ENCODE measurements around the gene NBDY.

Gene NBDY

GRCh38 chrX:56788229-56788628 lies 59.2 kb downstream of the NBDY start:
- Mint-ChIP-seq H3K36me3 (ENCODE audit: low read depth) (peaks cover 21% of the 10 kb centered on the region), H3K9me3 (no peaks in the 10 kb centered on the region), H3K27me3 (no peaks in the 10 kb centered on the region), H3K4me3 (no peak overlapping the region), H3K27ac (no peak overlapping the region), H3K4me1 (ENCODE audit: low read depth) (peaks cover 28% of the 10 kb centered on the region)

DNA sequence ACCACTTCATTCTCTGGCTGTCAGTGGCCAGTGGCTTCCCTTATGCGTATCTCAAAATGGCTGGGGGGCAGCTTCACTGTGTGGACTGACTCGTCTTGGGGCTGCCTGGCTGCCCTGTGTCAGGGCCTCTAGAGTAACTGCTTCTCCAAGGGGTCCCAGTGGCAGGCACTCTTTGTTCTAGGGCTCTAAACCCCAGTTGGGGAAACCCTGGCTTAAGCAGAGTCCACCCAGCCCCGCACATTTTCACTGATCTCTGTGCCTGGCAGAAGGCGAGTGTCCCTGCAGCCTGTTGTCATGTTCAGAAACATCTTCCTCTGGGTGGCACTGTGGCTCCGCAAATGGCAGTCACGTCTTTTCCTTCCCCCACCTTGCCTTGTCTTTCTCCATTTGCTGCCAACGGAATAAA lies 59.7 kb downstream of the NBDY start:
- Mint-ChIP-seq H3K9me3 (no peaks in the 10 kb centered on the region), H3K4me1 (ENCODE audit: low read depth) (peaks cover 28% of the 10 kb centered on the region), H3K27me3 (no peaks in the 10 kb centered on the region), H3K36me3 (ENCODE audit: low read depth) (peaks cover 21% of the 10 kb centered on the region), H3K27ac (no peak overlapping the region), H3K4me3 (no peak overlapping the region)

GRCh38 chrX:56789518-56790070 lies 60.6 kb downstream of the NBDY start:
- Mint-ChIP-seq H3K36me3 (ENCODE audit: low read depth) (peaks cover 21% of the 10 kb centered on the region), H3K4me3 (no peak overlapping the region), H3K4me1 (ENCODE audit: low read depth) (peaks cover 28% of the 10 kb centered on the region), H3K27ac (no peak overlapping the region), H3K27me3 (no peaks in the 10 kb centered on the region), H3K9me3 (no peaks in the 10 kb centered on the region)

DNA sequence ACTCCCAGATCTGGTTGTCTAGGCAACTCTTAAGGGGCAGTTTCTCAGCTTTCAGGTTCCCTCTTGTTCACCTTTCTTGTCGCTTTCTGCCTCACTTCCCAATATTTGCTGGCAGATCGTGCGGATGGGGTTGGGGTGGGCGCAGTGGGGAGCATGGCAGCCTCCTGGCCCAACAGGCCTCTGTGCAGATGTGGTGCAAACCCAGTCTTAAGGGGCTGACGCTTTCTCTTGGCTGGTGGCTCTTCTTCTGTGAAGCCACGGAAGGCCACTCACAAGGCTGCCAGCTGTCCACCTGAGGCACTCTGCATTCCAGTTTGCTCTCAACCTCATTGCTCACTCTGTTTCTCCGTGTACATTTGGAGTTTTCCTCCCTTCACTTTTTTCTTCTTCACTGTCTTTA lies 61.7 kb downstream of the NBDY start:
- H3K27ac Mint-ChIP-seq = no peak overlapping the region
- peaks cover 21% of the 10 kb centered on the region for H3K36me3 Mint-ChIP-seq (ENCODE audit: low read depth)
- H3K4me1 Mint-ChIP-seq (ENCODE audit: low read depth) = peaks cover 28% of the 10 kb centered on the region
- no peak overlapping the region for H3K4me3 Mint-ChIP-seq
- no peaks in the 10 kb centered on the region for H3K27me3 Mint-ChIP-seq
- H3K9me3 Mint-ChIP-seq = no peaks in the 10 kb centered on the region

GRCh38 chrX:56791456-56791855 lies 62.4 kb downstream of the NBDY start:
- Mint-ChIP-seq H3K9me3 (no peaks in the 10 kb centered on the region), H3K27ac (no peak overlapping the region), H3K36me3 (ENCODE audit: low read depth) (peaks cover 21% of the 10 kb centered on the region), H3K27me3 (no peaks in the 10 kb centered on the region), H3K4me1 (ENCODE audit: low read depth) (peaks cover 25% of the 10 kb centered on the region), H3K4me3 (no peak overlapping the region)

- Mint-ChIP-seq H3K27me3 (no peaks in the 10 kb centered on the region), H3K4me3 (no peak overlapping the region), H3K27ac (no peak overlapping the region), H3K4me1 (ENCODE audit: low read depth) (peaks cover 23% of the 10 kb centered on the region), H3K9me3 (no peaks in the 10 kb centered on the region), H3K36me3 (ENCODE audit: low read depth) (peaks cover 15% of the 10 kb centered on the region)
Observed at GRCh38 chrX:56792270-56793111, 63.4 kb downstream of the NBDY start.

GRCh38 chrX:56793112-56793430 lies 64.0 kb downstream of the NBDY start:
- no peak overlapping the region for H3K4me3 Mint-ChIP-seq
- no peaks in the 10 kb centered on the region for H3K27me3 Mint-ChIP-seq
- peaks cover 15% of the 10 kb centered on the region for H3K36me3 Mint-ChIP-seq (ENCODE audit: low read depth)
- H3K9me3 Mint-ChIP-seq = no peaks in the 10 kb centered on the region
- H3K4me1 Mint-ChIP-seq (ENCODE audit: low read depth) = peaks cover 29% of the 10 kb centered on the region
- H3K27ac Mint-ChIP-seq = no peak overlapping the region

DNA sequence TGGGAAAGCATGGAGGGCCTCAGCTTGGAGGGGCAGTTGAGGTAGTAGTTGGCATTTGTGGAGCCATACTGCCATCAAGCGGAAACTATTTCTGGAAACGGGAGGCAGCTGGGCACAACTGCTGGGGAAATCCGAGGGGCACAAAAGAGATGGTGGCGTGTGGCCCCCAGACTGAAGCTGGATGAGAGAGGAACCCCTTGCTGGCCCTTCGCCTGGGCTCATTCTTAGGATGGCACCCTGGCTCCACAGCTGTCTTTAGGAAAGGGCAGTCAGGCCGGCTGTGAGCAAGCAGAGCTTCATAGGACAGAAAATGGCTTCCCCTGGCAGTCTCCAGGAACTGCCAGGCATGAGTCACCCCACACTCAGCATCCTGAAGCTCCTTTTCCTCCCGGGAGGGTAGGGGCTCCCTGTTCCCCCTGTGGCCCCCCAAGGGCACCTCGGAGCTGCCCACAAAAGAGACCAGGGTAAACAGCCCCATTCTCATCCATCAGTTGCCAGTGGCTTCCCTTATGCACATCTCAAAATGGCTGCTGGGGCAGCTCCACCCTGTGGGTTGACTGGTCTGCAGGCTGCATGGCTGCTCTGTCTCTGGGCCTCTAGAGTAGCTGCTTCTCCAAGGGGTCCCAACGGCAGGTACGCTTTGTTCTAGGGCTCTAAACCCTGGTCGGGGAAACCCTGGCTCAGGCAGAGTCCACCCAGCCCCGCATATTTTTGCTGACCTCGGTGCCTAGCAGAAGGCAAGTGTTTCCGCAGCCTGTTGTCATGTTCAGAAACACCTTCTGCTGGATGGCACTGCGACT lies 64.7 kb downstream of the NBDY start:
- no peak overlapping the region for H3K27ac Mint-ChIP-seq
- no peaks in the 10 kb centered on the region for H3K9me3 Mint-ChIP-seq
- H3K36me3 Mint-ChIP-seq (ENCODE audit: low read depth) = peaks cover 15% of the 10 kb centered on the region
- peaks cover 33% of the 10 kb centered on the region for H3K4me1 Mint-ChIP-seq (ENCODE audit: low read depth)
- H3K4me3 Mint-ChIP-seq = no peak overlapping the region
- no peaks in the 10 kb centered on the region for H3K27me3 Mint-ChIP-seq

GRCh38 chrX:56794404-56795230 lies 65.6 kb downstream of the NBDY start:
- Mint-ChIP-seq H3K4me3 (no peak overlapping the region), H3K27ac (no peak overlapping the region), H3K36me3 (ENCODE audit: low read depth) (peaks cover 15% of the 10 kb centered on the region), H3K9me3 (no peaks in the 10 kb centered on the region), H3K27me3 (no peaks in the 10 kb centered on the region), H3K4me1 (ENCODE audit: low read depth) (peaks cover 37% of the 10 kb centered on the region)

- peaks cover 45% of the 10 kb centered on the region for H3K4me1 Mint-ChIP-seq (ENCODE audit: low read depth)
- H3K27ac Mint-ChIP-seq = no peak overlapping the region
- no peak overlapping the region for H3K4me3 Mint-ChIP-seq
- no peaks in the 10 kb centered on the region for H3K27me3 Mint-ChIP-seq
- no peaks in the 10 kb centered on the region for H3K9me3 Mint-ChIP-seq
- peaks cover 14% of the 10 kb centered on the region for H3K36me3 Mint-ChIP-seq (ENCODE audit: low read depth)
Observed at GRCh38 chrX:56795309-56795868, 66.3 kb downstream of the NBDY start.

- H3K4me3 Mint-ChIP-seq = no peak overlapping the region
- H3K36me3 Mint-ChIP-seq (ENCODE audit: low read depth) = peaks cover 20% of the 10 kb centered on the region
- no peaks in the 10 kb centered on the region for H3K27me3 Mint-ChIP-seq
- H3K27ac Mint-ChIP-seq = peak overlapping the region; percentile 49
- H3K9me3 Mint-ChIP-seq = no peaks in the 10 kb centered on the region
- peaks cover 50% of the 10 kb centered on the region for H3K4me1 Mint-ChIP-seq (ENCODE audit: low read depth)
Observed at GRCh38 chrX:56796641-56797395, 67.8 kb downstream of the NBDY start.

DNA sequence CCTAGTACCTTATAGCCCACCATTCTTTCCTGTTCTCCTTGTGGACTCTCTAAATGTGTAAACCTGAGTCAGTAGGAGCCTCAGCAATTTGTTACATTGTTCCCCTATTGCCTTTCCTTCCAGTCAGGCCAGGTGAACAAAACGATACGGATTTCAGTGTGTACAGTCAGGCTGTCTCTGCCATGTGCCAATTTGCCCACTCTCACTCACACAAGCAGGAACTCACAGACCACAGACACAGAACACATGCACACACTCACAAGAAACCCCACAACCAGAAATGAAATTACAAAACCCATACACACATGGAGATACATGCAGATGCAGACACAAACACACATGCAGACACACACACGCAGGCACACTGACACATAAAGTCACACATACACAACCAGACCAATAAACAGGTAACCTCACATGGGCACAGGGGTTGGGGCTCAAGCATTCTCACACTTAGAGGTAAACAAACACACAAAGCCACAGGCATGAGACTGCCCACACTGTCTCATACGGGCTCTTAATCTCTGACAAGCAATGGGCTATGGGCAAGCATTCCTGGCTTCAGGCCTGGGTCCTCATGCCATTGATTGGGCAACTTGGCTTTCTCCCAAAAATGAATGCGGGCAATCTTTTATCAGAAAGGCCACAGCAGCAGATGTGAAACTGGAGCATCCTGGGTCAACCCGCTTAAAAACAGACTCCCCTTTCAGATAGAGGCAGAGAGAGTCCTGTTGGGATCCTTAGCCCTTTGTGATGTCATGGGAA lies 68.7 kb downstream of the NBDY start:
- no peak overlapping the region for H3K4me3 Mint-ChIP-seq
- H3K27me3 Mint-ChIP-seq = no peaks in the 10 kb centered on the region
- H3K9me3 Mint-ChIP-seq = no peaks in the 10 kb centered on the region
- peak overlapping the region; percentile 76 for H3K27ac Mint-ChIP-seq
- peaks cover 15% of the 10 kb centered on the region for H3K36me3 Mint-ChIP-seq (ENCODE audit: low read depth)
- peaks cover 44% of the 10 kb centered on the region for H3K4me1 Mint-ChIP-seq (ENCODE audit: low read depth)

DNA sequence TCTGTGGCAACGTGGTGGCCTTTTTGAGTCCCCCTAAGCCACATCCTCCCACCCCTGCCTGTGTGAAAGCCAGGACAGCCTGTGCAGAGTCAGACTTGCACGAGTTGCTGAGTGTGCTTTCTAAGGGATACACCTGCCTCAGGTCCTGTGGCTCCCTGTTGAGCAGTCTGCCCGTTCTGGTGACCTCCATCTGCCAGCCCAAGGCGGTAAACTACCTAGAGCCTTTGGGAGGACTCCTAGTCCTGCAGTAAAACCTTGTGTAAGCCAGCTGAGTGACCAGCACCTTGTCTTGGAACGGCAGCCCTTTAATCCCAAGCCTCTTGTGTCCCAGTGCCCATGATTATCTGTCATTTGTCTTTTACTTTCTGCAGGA lies 69.3 kb downstream of the NBDY start:
- peaks cover 15% of the 10 kb centered on the region for H3K36me3 Mint-ChIP-seq (ENCODE audit: low read depth)
- no peak overlapping the region for H3K27ac Mint-ChIP-seq
- H3K9me3 Mint-ChIP-seq = no peaks in the 10 kb centered on the region
- no peak overlapping the region for H3K4me3 Mint-ChIP-seq
- peaks cover 44% of the 10 kb centered on the region for H3K4me1 Mint-ChIP-seq (ENCODE audit: low read depth)
- H3K27me3 Mint-ChIP-seq = no peaks in the 10 kb centered on the region
